Measurements from ENCODE around the gene SERPINF2.

The SERPINF2 gene

GRCh38 chr17:1731194-1731506 lies 11.5 kb upstream of the SERPINF2 start:
- H4K91ac ChIP-seq (ENCODE audit: low read depth, low read length): no peak overlapping the region
- DNase-seq: no peak

GRCh38 chr17:1732241-1732832 lies 10.3 kb upstream of the SERPINF2 start:
- H3K4ac ChIP-seq (ENCODE audit: low read depth, low read length): no peak overlapping the region
- H3K23ac ChIP-seq (ENCODE audit: low read length): no peak overlapping the region
- DNase-seq: no peak
- no peak overlapping the region for H4K91ac ChIP-seq (ENCODE audit: low read depth, low read length)
- H3K18ac ChIP-seq (ENCODE audit: low read length): no peak overlapping the region
- H3K79me1 ChIP-seq (ENCODE audit: low read length): no peaks in the 10 kb centered on the region
- no peak overlapping the region for H4K8ac ChIP-seq (ENCODE audit: low read depth, low read length)
- H3K4me1 ChIP-seq (ENCODE audit: control insufficient read depth in 1 of 2, insufficient read depth in 2 of 2, low read length in 2 of 2): peaks cover 3 to 12% of the 10 kb centered on the region in 2 experiments
- no peak overlapping the region for H3K9ac ChIP-seq (ENCODE audit: low read length)
- no peak overlapping the region for H3K27ac ChIP-seq (ENCODE audit: low read depth, low read length)
- H3K14ac ChIP-seq (ENCODE audit: low read length): no peak overlapping the region
- no peak overlapping the region for H2BK120ac ChIP-seq (ENCODE audit: insufficient read depth, low read length, poor library complexity)
- no peak overlapping the region for H2AFZ ChIP-seq (ENCODE audit: insufficient read depth, low read length, poor library complexity)
- peaks cover 4% of the 10 kb centered on the region for H3K9me3 ChIP-seq (ENCODE audit: insufficient read depth, low read depth, low read length)
- H2AK5ac ChIP-seq (ENCODE audit: low read length): no peak overlapping the region
- no peak overlapping the region for H3K4me2 ChIP-seq (ENCODE audit: low read length)
- no peaks in the 10 kb centered on the region for H3K79me2 ChIP-seq (ENCODE audit: control insufficient read depth, insufficient read depth, low read length, poor library complexity)
- no peak overlapping the region for H2BK5ac ChIP-seq (ENCODE audit: low read depth, low read length, poor library complexity)
- H4K12ac ChIP-seq (ENCODE audit: low read depth, low read length): no peak overlapping the region
- H3K27me3 ChIP-seq (ENCODE audit: insufficient read depth, low read length): no peaks in the 10 kb centered on the region
- no peak overlapping the region for H3K4me3 ChIP-seq (ENCODE audit: low read depth, low read length)
- H2BK12ac ChIP-seq (ENCODE audit: low read length): no peak overlapping the region
- WGBS (ENCODE audit: extremely low coverage, insufficient coverage, insufficient read length): no CpG with 5 or more reads among the region's 22 CpGs
- H3K36me3 ChIP-seq (ENCODE audit: control insufficient read depth in 1 of 2, insufficient read depth in 2 of 2, low read length in 2 of 2): peaks cover 11% of the 10 kb centered on the region in 2 experiments

More at GRCh38 chr17:1731194-1731506, 11.5 kb upstream of the SERPINF2 start:
- no peak overlapping the region for H2BK120ac ChIP-seq (ENCODE audit: insufficient read depth, low read length, poor library complexity)
- peaks cover 10 to 11% of the 10 kb centered on the region in 2 experiments for H3K36me3 ChIP-seq (ENCODE audit: control insufficient read depth in 1 of 2, insufficient read depth in 2 of 2, low read length in 2 of 2)
- no peak overlapping the region for H2AK5ac ChIP-seq (ENCODE audit: low read length)
- H4K12ac ChIP-seq (ENCODE audit: low read depth, low read length): no peak overlapping the region
- no peak overlapping the region for H2BK12ac ChIP-seq (ENCODE audit: low read length)
- H3K4me2 ChIP-seq (ENCODE audit: low read length): no peak overlapping the region
- no peaks in the 10 kb centered on the region for H3K27me3 ChIP-seq (ENCODE audit: insufficient read depth, low read length)
- no peak overlapping the region for H3K4me3 ChIP-seq (ENCODE audit: low read depth, low read length)
- H2AFZ ChIP-seq (ENCODE audit: insufficient read depth, low read length, poor library complexity): no peak overlapping the region
- WGBS (ENCODE audit: extremely low coverage, insufficient coverage, insufficient read length): no CpG with 5 or more reads among the region's 10 CpGs
- no peak overlapping the region for H3K4ac ChIP-seq (ENCODE audit: low read depth, low read length)
- H3K14ac ChIP-seq (ENCODE audit: low read length): no peak overlapping the region
- peaks cover 4% of the 10 kb centered on the region for H3K9me3 ChIP-seq (ENCODE audit: insufficient read depth, low read depth, low read length)
- no peaks in the 10 kb centered on the region for H3K79me2 ChIP-seq (ENCODE audit: control insufficient read depth, insufficient read depth, low read length, poor library complexity)
- H3K23ac ChIP-seq (ENCODE audit: low read length): no peak overlapping the region
- H3K27ac ChIP-seq (ENCODE audit: low read depth, low read length): no peak overlapping the region
- H3K9ac ChIP-seq (ENCODE audit: low read length): no peak overlapping the region
- peaks cover 0 to 4% of the 10 kb centered on the region in 2 experiments for H3K4me1 ChIP-seq (ENCODE audit: control insufficient read depth in 1 of 2, insufficient read depth in 2 of 2, low read length in 2 of 2)
- H3K79me1 ChIP-seq (ENCODE audit: low read length): no peaks in the 10 kb centered on the region
- no peak overlapping the region for H2BK5ac ChIP-seq (ENCODE audit: low read depth, low read length, poor library complexity)
- H4K8ac ChIP-seq (ENCODE audit: low read depth, low read length): no peak overlapping the region
- no peak overlapping the region for H3K18ac ChIP-seq (ENCODE audit: low read length)

GRCh38 chr17:1732833-1733321 lies 9.8 kb upstream of the SERPINF2 start:
- DNase-seq: no peak
- Histone ChIP-seq H3K79me1 (ENCODE audit: low read length) (no peaks in the 10 kb centered on the region), H3K18ac (ENCODE audit: low read length) (no peak overlapping the region), H3K27ac (ENCODE audit: low read depth, low read length) (no peak overlapping the region), H2AFZ (ENCODE audit: insufficient read depth, low read length, poor library complexity) (no peak overlapping the region), H3K79me2 (ENCODE audit: control insufficient read depth, insufficient read depth, low read length, poor library complexity) (no peaks in the 10 kb centered on the region), H4K12ac (ENCODE audit: low read depth, low read length) (no peak overlapping the region), H4K91ac (ENCODE audit: low read depth, low read length) (no peak overlapping the region), H2AK5ac (ENCODE audit: low read length) (no peak overlapping the region), H3K27me3 (ENCODE audit: insufficient read depth, low read length) (no peaks in the 10 kb centered on the region), H4K8ac (ENCODE audit: low read depth, low read length) (no peak overlapping the region), H3K9ac (ENCODE audit: low read length) (no peak overlapping the region), H3K23ac (ENCODE audit: low read length) (no peak overlapping the region), H2BK12ac (ENCODE audit: low read length) (no peak overlapping the region), H3K4me1 (ENCODE audit: control insufficient read depth in 1 of 2, insufficient read depth in 2 of 2, low read length in 2 of 2) (peaks cover 3 to 12% of the 10 kb centered on the region in 2 experiments), H2BK120ac (ENCODE audit: insufficient read depth, low read length, poor library complexity) (no peak overlapping the region), H3K9me3 (ENCODE audit: insufficient read depth, low read depth, low read length) (peaks cover 2% of the 10 kb centered on the region), H3K4me2 (ENCODE audit: low read length) (no peak overlapping the region), H3K4me3 (ENCODE audit: low read depth, low read length) (no peak overlapping the region), H3K36me3 (ENCODE audit: control insufficient read depth in 1 of 2, insufficient read depth in 2 of 2, low read length in 2 of 2) (peaks cover 15 to 16% of the 10 kb centered on the region in 2 experiments), H3K4ac (ENCODE audit: low read depth, low read length) (no peak overlapping the region), H2BK5ac (ENCODE audit: low read depth, low read length, poor library complexity) (no peak overlapping the region), H3K14ac (ENCODE audit: low read length) (no peak overlapping the region)
- no CpG with 5 or more reads among the region's 11 CpGs for WGBS (ENCODE audit: extremely low coverage, insufficient coverage, insufficient read length)

- H2BK5ac ChIP-seq (ENCODE audit: low read depth, low read length, poor library complexity): no peak overlapping the region
- H4K91ac ChIP-seq (ENCODE audit: low read depth, low read length): no peak overlapping the region
- no peak overlapping the region for H3K4ac ChIP-seq (ENCODE audit: low read depth, low read length)
- H3K4me1 ChIP-seq (ENCODE audit: control insufficient read depth in 1 of 2, insufficient read depth in 2 of 2, low read length in 2 of 2): peaks cover 3 to 12% of the 10 kb centered on the region in 2 experiments
- peaks cover 12 to 14% of the 10 kb centered on the region in 2 experiments for H3K36me3 ChIP-seq (ENCODE audit: control insufficient read depth in 1 of 2, insufficient read depth in 2 of 2, low read length in 2 of 2)
- H4K8ac ChIP-seq (ENCODE audit: low read depth, low read length): no peak overlapping the region
- no peaks in the 10 kb centered on the region for H3K79me1 ChIP-seq (ENCODE audit: low read length)
- no peak overlapping the region for H3K27ac ChIP-seq (ENCODE audit: low read depth, low read length)
- no peak overlapping the region for H3K4me2 ChIP-seq (ENCODE audit: low read length)
- H2BK12ac ChIP-seq (ENCODE audit: low read length): no peak overlapping the region
- no peak overlapping the region for H3K9ac ChIP-seq (ENCODE audit: low read length)
- H2AFZ ChIP-seq (ENCODE audit: insufficient read depth, low read length, poor library complexity): no peak overlapping the region
- H3K9me3 ChIP-seq (ENCODE audit: insufficient read depth, low read depth, low read length): peaks cover 2% of the 10 kb centered on the region
- peak overlapping the region; percentile 20 for H3K4me3 ChIP-seq (ENCODE audit: low read depth, low read length)
- no peak overlapping the region for H3K18ac ChIP-seq (ENCODE audit: low read length)
- H4K12ac ChIP-seq (ENCODE audit: low read depth, low read length): no peak overlapping the region
- H3K27me3 ChIP-seq (ENCODE audit: insufficient read depth, low read length): no peaks in the 10 kb centered on the region
- DNase-seq: no peak
- no peaks in the 10 kb centered on the region for H3K79me2 ChIP-seq (ENCODE audit: control insufficient read depth, insufficient read depth, low read length, poor library complexity)
- no peak overlapping the region for H3K23ac ChIP-seq (ENCODE audit: low read length)
- H2AK5ac ChIP-seq (ENCODE audit: low read length): no peak overlapping the region
- no CpG with 5 or more reads among the region's 38 CpGs for WGBS (ENCODE audit: extremely low coverage, insufficient coverage, insufficient read length)
- no peak overlapping the region for H3K14ac ChIP-seq (ENCODE audit: low read length)
- no peak overlapping the region for H2BK120ac ChIP-seq (ENCODE audit: insufficient read depth, low read length, poor library complexity)
These were observed 8.9 kb upstream of the SERPINF2 start for GRCh38 chr17:1733759-1734158.

Data from trophoblast cell (in vitro differentiated cells and primary cell).